HG02981 (cell line): ENCODE results near the gene DCAF15.
A peak's percentile ranks its signal among the peaks of the same experiment; 100 is the strongest.
"Not testable (repeated sequence)": the region's sequence is repeated elsewhere in the genome, so short reads cannot be mapped to it uniquely, and the experiment has no call there.

Source experiments
- ATAC-seq: cut with Tn5 transposase; IDR thresholded peaks from one replicate; pipeline ENCODE4 v1.9.1; 2021; ENCODE audit warnings: mild to moderate bottlenecking, moderate library complexity; ENCODE audit not compliant: unreplicated experiment

Gene DCAF15, protein sequence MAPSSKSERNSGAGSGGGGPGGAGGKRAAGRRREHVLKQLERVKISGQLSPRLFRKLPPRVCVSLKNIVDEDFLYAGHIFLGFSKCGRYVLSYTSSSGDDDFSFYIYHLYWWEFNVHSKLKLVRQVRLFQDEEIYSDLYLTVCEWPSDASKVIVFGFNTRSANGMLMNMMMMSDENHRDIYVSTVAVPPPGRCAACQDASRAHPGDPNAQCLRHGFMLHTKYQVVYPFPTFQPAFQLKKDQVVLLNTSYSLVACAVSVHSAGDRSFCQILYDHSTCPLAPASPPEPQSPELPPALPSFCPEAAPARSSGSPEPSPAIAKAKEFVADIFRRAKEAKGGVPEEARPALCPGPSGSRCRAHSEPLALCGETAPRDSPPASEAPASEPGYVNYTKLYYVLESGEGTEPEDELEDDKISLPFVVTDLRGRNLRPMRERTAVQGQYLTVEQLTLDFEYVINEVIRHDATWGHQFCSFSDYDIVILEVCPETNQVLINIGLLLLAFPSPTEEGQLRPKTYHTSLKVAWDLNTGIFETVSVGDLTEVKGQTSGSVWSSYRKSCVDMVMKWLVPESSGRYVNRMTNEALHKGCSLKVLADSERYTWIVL

DNA sequence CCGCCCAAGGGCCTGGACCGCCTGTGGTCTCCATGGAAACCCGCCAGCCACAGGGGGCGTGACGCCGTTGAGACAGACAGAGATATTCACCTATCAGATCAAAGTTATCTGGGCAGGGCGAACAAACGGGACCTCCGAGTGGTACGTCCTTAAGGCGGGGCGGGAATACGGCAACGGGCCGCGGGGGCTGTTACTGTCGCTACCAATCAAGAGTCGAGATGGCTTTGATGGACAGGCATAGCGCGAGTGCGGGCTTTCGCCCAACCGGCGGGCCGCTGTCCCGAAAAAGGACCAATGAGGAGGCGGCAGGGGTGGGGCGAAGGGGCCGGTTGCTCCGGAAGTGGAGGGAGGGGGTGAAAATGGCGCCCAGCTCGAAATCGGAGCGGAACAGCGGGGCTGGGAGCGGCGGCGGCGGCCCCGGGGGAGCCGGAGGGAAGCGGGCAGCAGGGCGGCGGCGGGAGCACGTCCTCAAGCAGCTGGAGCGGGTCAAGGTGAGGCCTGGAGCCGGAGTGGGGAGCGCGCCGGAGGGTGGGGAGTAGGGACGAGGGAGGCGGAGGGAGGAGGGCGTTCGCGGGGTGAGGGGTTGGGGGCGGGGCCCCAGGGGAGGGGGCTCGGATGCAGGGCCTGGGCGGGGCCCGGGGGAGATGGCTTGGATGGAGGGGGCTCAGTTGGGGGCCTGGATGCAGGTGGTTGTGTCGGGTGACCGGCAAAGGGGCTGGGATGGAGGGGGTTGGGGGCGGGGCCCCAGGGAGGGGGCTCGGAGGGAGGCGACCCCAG, at the start of gene DCAF15:
TSS of gene DCAF15 (plus strand) at position 356 of the 777 bp plus-strand sequence. CDS start at position 360, 4 bp downstream.
- peak; percentile 98 for ATAC-seq

GRCh38 chr19:13902993-13903555, 49.2 kb upstream of the DCAF15 start:
- ATAC-seq: no peak

DNA sequence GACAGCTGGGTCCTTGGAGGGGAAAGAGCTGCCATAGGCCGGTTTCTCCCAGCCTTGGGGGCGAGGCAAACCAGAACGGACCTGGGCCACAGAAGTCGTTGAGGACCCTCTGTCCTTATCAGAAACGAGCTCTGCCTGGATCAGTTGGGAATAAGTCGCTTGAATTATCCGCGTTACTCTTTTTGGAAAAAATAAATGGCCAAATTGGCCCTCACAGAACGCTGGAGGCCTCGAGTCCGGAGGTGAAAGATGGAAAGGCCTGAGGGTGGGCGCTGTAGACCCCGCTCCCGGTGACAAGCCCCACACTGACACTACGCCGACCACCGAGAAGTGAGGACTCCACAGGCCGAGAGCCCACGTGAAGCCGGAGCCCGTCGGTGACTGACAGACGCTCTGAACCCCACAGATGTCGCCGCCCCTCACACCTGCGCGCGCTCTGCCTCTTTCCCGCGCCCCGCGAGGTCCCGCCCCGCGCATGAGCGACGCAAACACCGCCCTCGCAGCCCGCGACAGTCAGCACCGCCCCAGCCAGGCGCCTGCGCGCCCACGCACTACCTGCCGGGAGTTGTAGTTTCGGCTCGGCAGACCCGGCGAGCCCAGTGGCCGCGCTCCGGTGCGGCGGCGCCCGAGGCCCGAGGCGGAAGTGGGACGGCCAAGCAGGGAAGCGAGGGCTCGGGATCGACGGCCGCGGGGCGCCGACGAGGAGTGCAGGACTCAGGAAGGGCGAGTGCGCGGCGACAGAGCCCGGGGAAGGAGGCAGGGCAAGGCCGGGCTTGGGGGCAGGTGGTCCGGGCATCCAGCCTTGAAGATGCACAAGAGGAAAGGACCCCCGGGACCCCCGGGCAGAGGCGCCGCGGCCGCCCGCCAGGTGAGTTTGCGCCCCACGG, 46.4 kb upstream of the DCAF15 start, which contains the start of the genes BRME1 and CC2D1A:
TSS of gene BRME1 (minus strand) at position 484 of the 887 bp plus-strand sequence. CDS start 1,225 bp downstream, outside the sequence.
TSS of gene CC2D1A (plus strand) at position 568 of the 887 bp plus-strand sequence. CDS start at position 809, 241 bp downstream.
- peak; percentile 86 for ATAC-seq

- peak; percentile 17 for ATAC-seq
These were observed 45.8 kb upstream of the DCAF15 start for GRCh38 chr19:13906521-13906904.

DNA sequence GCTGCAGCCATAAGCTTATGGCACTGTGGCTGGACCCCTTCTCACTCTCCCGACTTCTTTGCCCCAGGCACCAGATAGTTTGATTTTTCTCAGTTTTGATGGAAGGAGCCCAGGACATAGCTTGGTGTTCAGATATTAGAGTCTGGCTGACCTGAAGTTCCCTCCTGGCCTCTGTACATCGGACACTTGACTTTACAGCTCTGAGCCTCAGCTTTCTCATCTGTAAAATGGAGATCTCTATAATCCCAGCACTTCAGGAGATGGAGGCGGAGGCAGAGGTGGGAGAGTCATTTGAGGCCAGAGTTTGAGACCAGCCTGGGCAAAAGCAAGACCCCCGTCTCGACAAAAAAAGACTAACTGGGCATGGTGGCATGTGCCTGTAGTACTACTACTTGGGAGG, 45.4 kb upstream of the DCAF15 start:
- no peak for ATAC-seq

DNA sequence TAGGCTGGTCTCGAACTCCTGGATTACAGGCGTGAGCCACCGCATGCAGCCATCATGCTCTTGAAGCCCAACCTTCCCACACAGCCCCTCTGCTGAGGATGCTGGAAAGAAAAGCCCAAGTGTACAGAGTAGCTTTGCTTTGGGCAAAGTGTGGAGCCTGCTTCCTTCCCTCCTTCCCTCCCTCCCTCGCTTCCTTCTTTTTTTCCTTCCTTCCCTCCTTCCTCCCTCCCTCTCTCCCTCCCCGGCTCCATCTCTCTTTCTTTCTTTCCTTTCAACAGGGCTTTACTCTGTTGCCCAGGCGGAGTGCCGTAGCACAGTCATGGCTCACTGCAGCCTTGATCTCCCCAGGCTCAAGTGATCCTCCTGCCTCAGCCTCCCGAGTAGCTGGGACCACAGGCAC, 43.6 kb upstream of the DCAF15 start:
- ATAC-seq: no peak

GRCh38 chr19:13909430-13909829, 42.9 kb upstream of the DCAF15 start:
- no peak for ATAC-seq

GRCh38 chr19:13913352-13913751, 39.0 kb upstream of the DCAF15 start:
- no peak for ATAC-seq

DNA sequence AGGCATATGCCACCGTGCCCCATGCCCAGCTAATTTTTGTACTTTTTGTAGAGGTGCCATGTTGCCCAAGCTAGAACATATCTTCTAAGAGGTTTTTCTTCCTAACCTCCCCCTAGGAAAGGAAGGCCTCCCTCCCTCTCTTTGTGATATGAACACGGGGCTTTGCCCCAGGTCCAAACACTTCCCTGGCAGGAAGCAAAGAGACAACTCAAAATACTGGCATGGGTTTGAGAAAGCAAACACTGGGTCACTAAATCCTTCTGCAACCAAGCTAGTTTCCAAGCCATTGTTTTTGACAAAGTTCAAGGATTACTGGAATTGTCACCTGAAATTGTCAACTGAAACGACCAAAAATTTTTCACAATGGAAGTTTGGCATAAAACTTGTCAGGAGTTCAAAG, 37.5 kb upstream of the DCAF15 start:
- ATAC-seq: no peak

- no peak for ATAC-seq
These were observed 34.4 kb upstream of the DCAF15 start for GRCh38 chr19:13917888-13918406.

- ATAC-seq: no peak
These were observed 33.4 kb upstream of the DCAF15 start for GRCh38 chr19:13918726-13919411.

DNA sequence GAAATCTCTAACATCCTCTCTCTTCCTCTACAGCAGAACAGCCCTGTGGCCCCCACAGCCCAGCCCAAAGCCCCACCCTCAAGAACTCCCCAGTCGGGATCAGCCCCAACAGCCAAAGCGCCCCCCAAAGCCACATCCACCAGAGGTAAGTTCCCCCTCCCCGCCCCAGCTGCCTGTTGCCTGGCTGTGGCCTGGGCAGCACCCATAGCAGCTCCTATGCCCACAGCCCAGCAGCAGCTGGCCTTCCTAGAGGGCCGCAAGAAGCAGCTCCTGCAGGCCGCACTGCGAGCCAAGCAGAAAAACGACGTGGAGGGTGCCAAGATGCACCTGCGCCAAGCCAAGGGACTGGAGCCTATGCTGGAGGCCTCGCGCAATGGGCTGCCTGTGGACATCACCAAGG, 31.8 kb upstream of the DCAF15 start:
- ATAC-seq: no peak

DNA sequence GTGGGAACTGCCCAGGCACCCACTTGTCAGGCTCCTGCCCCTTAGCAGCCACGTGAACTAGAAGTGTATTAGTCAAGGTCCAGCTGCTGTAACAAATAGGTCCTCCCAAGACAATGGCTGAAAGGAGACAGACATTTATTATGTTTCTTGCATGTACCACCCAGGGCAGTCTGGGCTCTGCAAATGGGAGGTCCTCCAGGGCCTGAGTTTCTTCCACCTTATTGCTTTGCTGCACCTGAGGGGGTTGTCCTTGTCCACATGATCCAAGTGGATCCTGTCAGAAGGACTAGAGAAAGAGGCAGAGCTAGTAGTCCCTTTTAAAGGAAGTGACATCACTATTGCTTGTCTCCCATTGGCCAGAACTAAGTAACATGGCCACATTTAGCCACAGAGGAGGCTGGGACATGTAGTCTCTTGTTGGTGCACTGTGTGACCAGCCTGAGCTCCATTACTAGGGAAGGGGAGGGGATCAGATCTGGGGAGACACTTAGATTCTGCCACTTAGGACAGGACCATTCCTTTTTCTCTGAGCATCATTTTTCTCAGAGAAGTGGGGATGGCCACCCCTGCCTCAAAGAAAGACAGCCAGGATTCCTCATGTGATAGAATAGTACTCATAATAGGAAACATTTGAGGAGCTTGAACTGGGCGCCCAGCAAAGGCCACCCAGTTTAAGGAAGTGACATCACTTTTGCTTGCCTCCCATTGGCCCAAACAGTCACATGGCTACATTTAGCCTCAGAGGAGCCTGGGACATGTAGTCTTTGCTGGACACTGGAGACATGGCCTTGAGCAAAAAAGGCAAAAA, 31.2 kb upstream of the DCAF15 start:
- ATAC-seq: no peak

GRCh38 chr19:13922118-13922517, 30.2 kb upstream of the DCAF15 start:
- not testable (repeated sequence) for ATAC-seq

- ATAC-seq: no peak
These were observed 28.9 kb upstream of the DCAF15 start for GRCh38 chr19:13923194-13923987.

DNA sequence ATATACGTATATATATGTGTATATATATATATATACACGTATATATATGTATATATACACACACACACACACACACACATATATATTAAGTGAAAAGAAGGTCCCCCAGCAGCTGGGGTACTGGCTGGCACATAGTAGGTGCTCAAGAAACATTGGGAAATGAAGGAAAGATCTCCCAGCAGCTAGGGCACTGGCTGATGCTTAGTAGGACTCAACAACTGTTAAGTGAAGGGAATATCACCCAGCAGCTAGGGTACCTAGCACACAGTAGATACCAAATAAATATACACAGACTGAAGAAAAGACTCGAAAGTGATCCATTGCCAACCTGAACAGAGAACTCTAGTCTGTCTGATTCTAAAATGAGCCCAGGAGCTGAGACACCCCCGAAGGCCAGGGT, 26.3 kb upstream of the DCAF15 start:
- no peak for ATAC-seq

DNA sequence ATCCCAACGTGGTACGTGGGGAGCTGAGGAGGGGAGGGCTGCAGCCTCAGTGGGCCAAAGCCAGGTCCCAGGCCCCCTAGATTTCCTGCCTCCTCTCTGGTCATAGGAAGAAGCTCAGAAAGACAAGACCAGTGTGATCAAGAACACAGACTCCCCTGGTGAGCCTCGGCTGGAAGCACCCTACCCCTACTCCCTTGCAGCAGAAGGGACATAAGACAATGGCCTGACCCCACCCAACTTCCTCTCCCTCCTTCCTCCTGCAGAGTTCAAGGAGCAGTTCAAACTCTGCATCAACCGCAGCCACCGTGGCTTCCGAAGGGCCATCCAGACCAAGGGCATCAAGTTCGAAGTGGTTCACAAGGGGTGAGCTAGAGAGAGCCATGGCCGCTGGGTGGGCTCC, 25.6 kb upstream of the DCAF15 start:
- no peak for ATAC-seq

- no peak for ATAC-seq
These were observed 23.0 kb upstream of the DCAF15 start for GRCh38 chr19:13929340-13929739.
